Hematopoietic multipotent progenitor cell treated with erythropoietin and hydrocortisone succinate and interleukin-3 and kit ligand, for 17 days (in vitro differentiated cells): ENCODE results near the gene KMT2B.
A peak's percentile ranks its signal among the peaks of the same experiment; 100 is the strongest.

Experiments used
- DNase-seq: peaks from one replicate; pipeline ENCODE4 v3.0.0-alpha.2; 2015; ENCODE audit warnings: low spot score

The KMT2B gene

GRCh38 chr19:35740423-35741202 is 22.8 kb downstream of the KMT2B start:
- peak; percentile 94 for DNase-seq

GRCh38 chr19:35741203-35741515 is 23.4 kb downstream of the KMT2B start:
- DNase-seq, result no peak

- no peak for DNase-seq
Measured at GRCh38 chr19:35742121-35742724, 24.4 kb downstream of the KMT2B start, which contains the start of gene IGFLR1. IGFLR1 (minus strand) TSS chr19:35742452; CDS start chr19:35741180, 1,272 bp downstream.

GRCh38 chr19:35743640-35744429 is 26.0 kb downstream of the KMT2B start:
- no peak for DNase-seq

GRCh38 chr19:35744430-35745327 is 26.9 kb downstream of the KMT2B start:
- DNase-seq, result peak; percentile 96

GRCh38 chr19:35745328-35746086 is 27.7 kb downstream of the KMT2B start, which contains the start of the genes PSENEN and U2AF1L4:
PSENEN (plus strand) TSS chr19:35745651; CDS start chr19:35745931, 280 bp downstream.
U2AF1L4 (minus strand) TSS chr19:35745418; CDS start chr19:35745391, 27 bp downstream.
- DNase-seq, result peak; percentile 100

- no peak for DNase-seq
Measured at GRCh38 chr19:35746087-35746462, 28.3 kb downstream of the KMT2B start.

GRCh38 chr19:35746531-35746930 is 28.7 kb downstream of the KMT2B start:
- DNase-seq, result no peak

GRCh38 chr19:35748106-35749020 is 30.6 kb downstream of the KMT2B start, which contains the start of gene LIN37:
LIN37 (plus strand) TSS chr19:35748576; CDS start chr19:35748725, 149 bp downstream.
- DNase-seq, result peak; percentile 100

- DNase-seq, result no peak
Measured at GRCh38 chr19:35750167-35750566, 32.4 kb downstream of the KMT2B start.

GRCh38 chr19:35751839-35752745 is 34.3 kb downstream of the KMT2B start:
- no peak for DNase-seq

GRCh38 chr19:35752746-35753350 is 35.0 kb downstream of the KMT2B start:
- no peak for DNase-seq

GRCh38 chr19:35753634-35754369 is 36.0 kb downstream of the KMT2B start:
- DNase-seq, result no peak

- DNase-seq, result no peak
Measured at GRCh38 chr19:35754370-35755130, 36.7 kb downstream of the KMT2B start.

- DNase-seq, result no peak
Measured at GRCh38 chr19:35755131-35755549, 37.3 kb downstream of the KMT2B start.

- peak; percentile 62 for DNase-seq
Measured at GRCh38 chr19:35755550-35756376, 38.0 kb downstream of the KMT2B start.
